Progenitor cell of endocrine pancreas (in vitro differentiated cells): ENCODE results near the gene PDE6C. TPM values are rescaled to one million over a fixed set of nuclear protein-coding genes. Genes with fewer than 3 reads are reported as not detected.

Experiments
- DNase-seq: peaks from one replicate; pipeline ENCODE4 v3.0.0; 2021; ENCODE audit warnings: low spot score; ENCODE audit not compliant: unreplicated experiment
- H3K27ac Mint-ChIP-seq: 2 replicates; pipeline ENCODE4 v1.8.0; 2021; ENCODE audit warnings: mild to moderate bottlenecking, moderate library complexity, mixed read lengths
- H3K27me3 Mint-ChIP-seq: 2 replicates; pipeline ENCODE4 v1.8.0; 2021; ENCODE audit warnings: mixed read lengths
- H3K36me3 Mint-ChIP-seq: 2 replicates; pipeline ENCODE4 v1.8.0; 2022; ENCODE audit warnings: mixed read lengths; ENCODE audit not compliant: insufficient read depth
- H3K4me1 Mint-ChIP-seq: 2 replicates; pipeline ENCODE4 v1.8.0; 2021; ENCODE audit warnings: low read depth, mixed read lengths
- H3K4me3 Mint-ChIP-seq: 2 replicates; pipeline ENCODE4 v1.8.0; 2021; ENCODE audit warnings: low read depth, mild to moderate bottlenecking, moderate library complexity, mixed read lengths
- H3K9me3 Mint-ChIP-seq: 2 replicates; pipeline ENCODE4 v1.8.0; 2021; ENCODE audit warnings: low read depth, mixed read lengths
- total RNA-seq: library from RNA; stranded (reverse); gene quantifications from 2 replicates; pipeline ENCODE4 v1.2.1, GENCODE V29; 2021
- TF ChIP-seq, protein P1 (sequence below): fragments of 200-600 bp; sonication (generic); IDR thresholded peaks from one replicate; pipeline ENCODE4 v1.5.0; 2021; ENCODE audit warnings: antibody characterized with exemption, mild to moderate bottlenecking; ENCODE audit not compliant: unreplicated experiment

Gene PDE6C
- total RNA-seq, 1 donor from 2014 or later, result not detected

DNA sequence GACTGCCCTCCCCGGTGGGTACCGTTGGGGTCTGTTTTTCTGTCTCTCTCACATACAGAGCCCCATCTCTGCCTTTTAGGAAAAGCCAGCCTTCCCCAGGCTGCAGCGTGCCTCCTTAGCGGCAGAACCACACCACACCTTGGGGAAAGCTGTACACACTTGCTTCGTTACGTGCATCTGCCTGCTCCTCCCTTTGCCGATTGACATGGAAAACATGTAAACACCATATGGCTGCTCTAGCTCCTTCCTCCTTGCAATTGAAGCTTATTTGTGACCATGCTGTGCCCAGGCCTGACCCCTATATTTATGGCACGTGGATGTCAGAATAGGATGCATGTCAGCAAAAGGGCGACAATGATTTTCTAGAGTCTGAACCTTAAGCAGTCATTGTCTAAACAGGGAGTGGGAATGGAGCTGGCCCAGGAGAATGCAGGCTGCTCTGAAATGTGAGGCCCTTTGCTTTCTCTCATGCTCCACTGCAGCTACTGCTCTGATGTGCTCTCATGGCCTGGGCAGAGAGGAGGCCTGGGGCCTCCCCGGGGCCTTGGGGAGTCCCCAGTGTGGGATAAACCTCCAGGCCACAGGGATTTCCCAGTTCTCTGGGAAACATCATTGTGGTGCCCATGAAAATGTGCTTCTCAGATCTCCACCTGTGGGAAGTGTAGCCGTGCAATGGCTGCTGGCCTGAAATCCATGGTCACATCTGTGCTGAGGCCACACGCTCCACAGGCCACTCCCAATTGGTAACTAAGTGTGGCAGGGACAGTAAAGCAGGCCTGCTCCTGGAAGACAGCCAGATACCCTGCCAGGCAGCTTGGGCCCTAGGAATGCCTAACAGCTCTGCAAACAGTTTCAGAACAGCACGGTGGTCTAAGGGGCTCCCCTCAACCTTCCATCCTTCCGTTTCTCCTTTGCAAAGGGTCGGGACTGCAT, 18.6 kb downstream of the PDE6C start:
- TF ChIP-seq, protein P1, sequence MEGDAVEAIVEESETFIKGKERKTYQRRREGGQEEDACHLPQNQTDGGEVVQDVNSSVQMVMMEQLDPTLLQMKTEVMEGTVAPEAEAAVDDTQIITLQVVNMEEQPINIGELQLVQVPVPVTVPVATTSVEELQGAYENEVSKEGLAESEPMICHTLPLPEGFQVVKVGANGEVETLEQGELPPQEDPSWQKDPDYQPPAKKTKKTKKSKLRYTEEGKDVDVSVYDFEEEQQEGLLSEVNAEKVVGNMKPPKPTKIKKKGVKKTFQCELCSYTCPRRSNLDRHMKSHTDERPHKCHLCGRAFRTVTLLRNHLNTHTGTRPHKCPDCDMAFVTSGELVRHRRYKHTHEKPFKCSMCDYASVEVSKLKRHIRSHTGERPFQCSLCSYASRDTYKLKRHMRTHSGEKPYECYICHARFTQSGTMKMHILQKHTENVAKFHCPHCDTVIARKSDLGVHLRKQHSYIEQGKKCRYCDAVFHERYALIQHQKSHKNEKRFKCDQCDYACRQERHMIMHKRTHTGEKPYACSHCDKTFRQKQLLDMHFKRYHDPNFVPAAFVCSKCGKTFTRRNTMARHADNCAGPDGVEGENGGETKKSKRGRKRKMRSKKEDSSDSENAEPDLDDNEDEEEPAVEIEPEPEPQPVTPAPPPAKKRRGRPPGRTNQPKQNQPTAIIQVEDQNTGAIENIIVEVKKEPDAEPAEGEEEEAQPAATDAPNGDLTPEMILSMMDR, result no peak
- Mint-ChIP-seq H3K27me3 (peaks cover 12% of the 10 kb centered on the region), H3K27ac (no peak overlapping the region), H3K36me3 (no peaks in the 10 kb centered on the region), H3K4me1 (no peaks in the 10 kb centered on the region), H3K4me3 (no peak overlapping the region), H3K9me3 (peaks cover 4% of the 10 kb centered on the region)
- no peak for DNase-seq

DNA sequence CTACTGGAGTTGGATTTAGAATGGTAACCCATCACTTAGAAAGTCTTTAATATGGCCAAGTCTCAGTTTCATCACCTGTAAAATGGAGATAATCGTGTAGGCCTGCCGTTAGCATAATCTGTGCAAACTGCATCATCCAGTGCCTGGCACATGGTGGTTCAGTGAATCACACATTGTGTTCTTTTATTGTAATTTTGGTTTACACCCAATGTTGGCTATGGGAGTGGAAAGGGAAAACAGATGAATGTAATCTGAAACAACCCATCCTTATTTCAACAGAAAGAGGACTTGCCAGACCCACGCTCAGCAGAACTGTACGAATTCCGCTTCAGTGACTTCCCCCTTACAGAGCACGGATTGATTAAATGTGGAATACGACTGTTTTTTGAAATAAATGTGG, 27.5 kb downstream of the PDE6C start:
- Mint-ChIP-seq H3K4me1 (no peaks in the 10 kb centered on the region), H3K36me3 (no peaks in the 10 kb centered on the region), H3K27me3 (no peaks in the 10 kb centered on the region), H3K27ac (no peak overlapping the region), H3K9me3 (no peaks in the 10 kb centered on the region), H3K4me3 (no peak overlapping the region)
- DNase-seq, result no peak
- TF ChIP-seq, protein P1, result no peak

DNA sequence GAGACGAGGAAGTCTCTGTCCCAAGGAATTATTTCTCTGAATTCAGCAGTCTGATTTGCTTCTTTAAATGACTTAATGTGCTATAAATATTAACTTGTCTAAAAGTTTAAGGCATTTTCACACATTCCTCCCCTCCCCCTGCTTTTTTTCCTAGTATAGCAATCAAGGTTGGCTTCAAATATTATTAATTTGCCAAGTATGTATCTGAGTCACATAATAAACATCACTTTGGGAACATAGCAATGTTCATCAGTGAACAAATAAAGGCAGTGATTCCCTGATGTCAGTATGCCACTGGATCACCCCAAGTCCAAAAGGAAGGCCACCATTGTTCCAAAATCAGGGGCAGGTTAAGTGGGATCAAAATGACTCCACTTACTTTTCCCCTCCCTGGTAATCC, 40.5 kb downstream of the PDE6C start:
- Mint-ChIP-seq H3K27me3 (no peaks in the 10 kb centered on the region), H3K27ac (no peak overlapping the region), H3K9me3 (peaks cover 4% of the 10 kb centered on the region), H3K36me3 (no peaks in the 10 kb centered on the region), H3K4me3 (no peak overlapping the region), H3K4me1 (peaks cover 3% of the 10 kb centered on the region)
- no peak for DNase-seq
- TF ChIP-seq, protein P1, result no peak

DNA sequence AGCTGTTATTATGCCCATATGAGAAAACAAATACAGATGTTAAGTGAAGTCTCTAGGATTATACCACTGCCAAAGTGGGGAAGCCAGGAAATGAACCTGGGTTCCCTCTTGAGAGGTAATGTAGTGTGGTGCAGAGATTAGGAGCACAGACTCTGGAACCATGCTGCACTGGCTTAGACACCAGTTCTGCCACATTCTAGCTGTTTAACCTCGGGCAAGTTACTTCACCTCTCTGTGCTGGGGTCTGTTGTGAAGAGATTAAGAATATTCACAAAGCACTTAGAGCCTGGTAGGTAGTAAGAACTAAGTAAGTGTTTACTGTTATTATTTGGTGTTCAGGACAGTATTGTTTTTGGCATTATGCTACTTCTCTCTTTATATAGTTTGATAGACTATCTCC, 41.9 kb downstream of the PDE6C start:
- Mint-ChIP-seq H3K4me1 (no peaks in the 10 kb centered on the region), H3K4me3 (no peak overlapping the region), H3K27me3 (no peaks in the 10 kb centered on the region), H3K27ac (no peak overlapping the region), H3K9me3 (peaks cover 4% of the 10 kb centered on the region), H3K36me3 (no peaks in the 10 kb centered on the region)
- TF ChIP-seq, protein P1, result no peak
- DNase-seq, result no peak

DNA sequence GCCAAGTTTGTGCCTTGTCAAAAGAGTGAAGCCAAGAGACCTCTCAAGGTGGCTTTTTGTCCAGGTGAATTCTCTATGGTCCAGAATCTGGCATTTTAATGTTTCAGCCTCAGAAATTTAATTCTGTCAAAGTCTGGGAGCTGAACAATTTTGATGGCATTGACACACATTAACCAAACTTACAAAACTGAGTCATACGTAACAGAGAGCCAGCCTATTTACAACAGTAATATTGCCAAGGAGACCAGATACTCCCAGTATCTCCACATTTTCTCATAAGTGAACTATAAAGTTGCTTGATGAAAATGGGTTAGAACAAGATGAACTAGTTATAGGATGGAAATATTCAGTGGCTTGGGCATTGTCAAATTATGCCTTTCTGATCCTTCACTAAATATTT, 43.8 kb downstream of the PDE6C start:
- Mint-ChIP-seq H3K4me1 (no peaks in the 10 kb centered on the region), H3K4me3 (no peak overlapping the region), H3K27me3 (no peaks in the 10 kb centered on the region), H3K27ac (no peak overlapping the region), H3K36me3 (peaks cover 7% of the 10 kb centered on the region), H3K9me3 (peaks cover 2% of the 10 kb centered on the region)
- DNase-seq, result no peak
- TF ChIP-seq, protein P1, result no peak
